Measurements from ENCODE around the gene HGD. TPM values are rescaled to one million over a fixed set of nuclear protein-coding genes. Genes with fewer than 3 reads are reported as not detected.
"Not testable (repeated sequence)": the region's sequence is repeated elsewhere in the genome, so short reads cannot be mapped to it uniquely, and the experiment has no call there.

HGD gene
- polyA plus RNA-seq, 1 donor from 2014 or later = 0.24 TPM

DNA sequence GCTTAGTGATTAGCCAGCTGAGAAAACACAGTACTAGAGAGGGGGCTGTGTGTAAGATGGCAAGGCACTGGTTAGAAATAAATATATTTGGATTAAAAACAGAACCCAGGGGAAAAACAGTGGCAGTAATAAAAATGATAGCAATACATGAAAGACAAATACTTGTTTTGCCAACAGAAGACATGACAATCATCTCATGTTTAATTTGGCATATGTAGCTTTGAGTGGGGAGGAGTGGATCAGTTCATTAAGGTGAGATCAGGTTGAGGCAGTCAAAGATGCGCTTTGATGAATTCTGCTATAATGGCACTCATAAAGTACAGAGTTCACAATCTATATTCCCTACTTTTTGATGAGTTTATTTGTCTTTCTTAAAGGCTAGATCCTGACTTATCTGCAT lies 3.4 kb upstream of the HGD start:
- H3K4me3 Mint-ChIP-seq = peak overlapping the region in 1 of 4 donors; percentile 33
- no peaks in the 10 kb centered on the region for H3K9me3 Mint-ChIP-seq

GRCh38 chr3:120684896-120685295 lies 2.9 kb upstream of the HGD start:
- H3K27me3 Mint-ChIP-seq = no peaks in the 10 kb centered on the region
- H3K4me3 Mint-ChIP-seq = peak overlapping the region in 1 of 4 donors; percentile 33
- no peaks in the 10 kb centered on the region for H3K9me3 Mint-ChIP-seq
- H3K4me1 Mint-ChIP-seq = peaks cover 14 to 25% (median 25%) of the 10 kb centered on the region in 3 donors
- peak overlapping the region in 1 of 3 donors; percentile 53 for H3K27ac Mint-ChIP-seq
- peaks cover 2% of the 10 kb centered on the region for H3K36me3 Mint-ChIP-seq

More for the DNA sequence above, 3.4 kb upstream of the HGD start:
- H3K4me1 Mint-ChIP-seq = peaks cover 13 to 25% (median 25%) of the 10 kb centered on the region in 3 donors
- H3K36me3 Mint-ChIP-seq = peaks cover 2% of the 10 kb centered on the region
- H3K27me3 Mint-ChIP-seq = no peaks in the 10 kb centered on the region
- H3K27ac Mint-ChIP-seq = peak overlapping the region in 1 of 3 donors; percentile 53

DNA sequence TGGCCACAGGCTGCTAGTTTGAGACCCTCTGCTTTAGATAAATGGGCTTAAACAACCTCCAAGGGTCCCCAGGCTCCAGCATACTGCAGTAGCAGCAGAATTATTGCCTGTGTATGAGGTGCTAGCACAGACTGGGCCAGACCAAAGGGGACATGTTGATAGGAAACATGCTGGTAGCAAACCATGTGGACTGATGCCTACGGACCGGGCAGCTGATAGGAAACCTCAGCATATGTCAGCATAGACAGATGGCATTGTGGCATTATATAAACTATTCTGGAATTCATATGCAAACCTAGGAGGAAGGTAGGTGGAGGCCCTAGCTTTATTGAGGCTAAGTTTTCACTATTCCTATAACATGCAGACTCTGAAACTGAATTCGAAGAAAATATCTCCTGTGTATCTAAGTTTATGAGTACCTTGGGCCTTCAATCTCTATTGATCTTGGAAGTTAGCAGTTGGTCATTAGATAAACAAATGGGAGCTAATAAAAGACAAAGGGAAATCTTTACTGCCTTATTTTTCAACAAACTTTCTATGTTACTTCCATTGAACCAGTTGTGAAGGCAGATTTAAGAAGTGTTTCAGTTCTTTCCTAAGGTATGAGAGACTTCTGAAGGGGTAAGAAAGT lies 1.7 kb upstream of the HGD start:
- Mint-ChIP-seq H3K9me3 (no peaks in the 10 kb centered on the region), H3K27me3 (no peaks in the 10 kb centered on the region), H3K36me3 (peaks cover 2% of the 10 kb centered on the region), H3K4me3 (no peak overlapping the region), H3K4me1 (peaks cover 21 to 27% (median 26%) of the 10 kb centered on the region in 3 donors), H3K27ac (no peak overlapping the region)

- Mint-ChIP-seq H3K4me3 (no peak overlapping the region), H3K27ac (peak overlapping the region in 1 of 3 donors; percentile 6), H3K36me3 (peaks cover 2% of the 10 kb centered on the region), H3K27me3 (no peaks in the 10 kb centered on the region), H3K4me1 (peaks cover 21 to 28% (median 21%) of the 10 kb centered on the region in 3 donors), H3K9me3 (no peaks in the 10 kb centered on the region)
Measured at GRCh38 chr3:120683213-120683612, 1.2 kb upstream of the HGD start.

- Mint-ChIP-seq H3K4me3 (no peak overlapping the region), H3K9me3 (peaks cover 0 to 6% (median 4%) of the 10 kb centered on the region in 3 donors), H3K4me1 (peaks cover 14 to 21% (median 16%) of the 10 kb centered on the region in 3 donors), H3K27ac (no peak overlapping the region), H3K36me3 (peaks cover 5% of the 10 kb centered on the region), H3K27me3 (no peaks in the 10 kb centered on the region)
Measured at GRCh38 chr3:120681506-120682038, 467 bp downstream of the HGD start.

GRCh38 chr3:120681018-120681417 lies 1.0 kb downstream of the HGD start:
- peaks cover 5% of the 10 kb centered on the region for H3K36me3 Mint-ChIP-seq
- no peaks in the 10 kb centered on the region for H3K27me3 Mint-ChIP-seq
- peaks cover 0 to 7% (median 4%) of the 10 kb centered on the region in 3 donors for H3K9me3 Mint-ChIP-seq
- peaks cover 13 to 20% (median 16%) of the 10 kb centered on the region in 3 donors for H3K4me1 Mint-ChIP-seq
- H3K4me3 Mint-ChIP-seq = no peak overlapping the region
- peak overlapping the region in 1 of 3 donors; percentile 93 for H3K27ac Mint-ChIP-seq

DNA sequence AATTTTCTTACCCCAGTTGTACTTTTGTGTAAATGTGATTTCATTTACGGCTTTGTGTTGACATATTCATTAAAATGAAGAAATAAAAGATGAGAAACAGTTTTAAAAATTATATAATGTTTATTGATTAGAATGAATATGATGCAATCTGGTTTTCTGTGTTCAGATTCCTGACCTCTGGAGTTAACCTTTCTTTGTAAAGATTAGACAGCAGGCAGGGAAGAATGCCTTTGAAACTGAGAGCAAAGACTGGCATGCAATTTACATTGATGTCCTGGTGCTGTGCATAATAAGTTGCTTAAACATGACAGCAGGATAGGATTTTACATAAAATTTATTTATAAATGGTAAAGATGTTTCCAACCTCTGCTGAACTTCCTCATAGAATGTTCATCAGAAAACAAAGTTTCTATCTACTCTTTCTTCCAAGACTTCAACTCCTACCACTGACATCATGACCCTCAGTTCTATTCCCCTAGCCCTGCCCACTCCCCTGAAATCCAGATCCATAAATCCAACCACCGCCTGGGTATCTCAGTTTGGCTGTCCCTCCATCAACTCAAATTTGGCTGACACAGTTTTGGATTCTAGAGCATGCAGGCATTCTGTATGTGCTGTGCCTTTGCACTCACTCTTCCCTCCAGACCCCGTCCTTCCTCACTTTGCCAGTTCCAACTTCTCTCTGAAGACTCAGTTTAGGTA lies 1.7 kb downstream of the HGD start:
- H3K4me3 Mint-ChIP-seq = peak overlapping the region in 1 of 4 donors; percentile 77
- H3K9me3 Mint-ChIP-seq = peaks cover 0 to 7% (median 4%) of the 10 kb centered on the region in 3 donors
- H3K27me3 Mint-ChIP-seq = no peaks in the 10 kb centered on the region
- H3K27ac Mint-ChIP-seq = peak overlapping the region in 1 of 3 donors; percentile 93
- H3K4me1 Mint-ChIP-seq = peaks cover 9 to 20% (median 16%) of the 10 kb centered on the region in 3 donors
- peaks cover 7% of the 10 kb centered on the region for H3K36me3 Mint-ChIP-seq

DNA sequence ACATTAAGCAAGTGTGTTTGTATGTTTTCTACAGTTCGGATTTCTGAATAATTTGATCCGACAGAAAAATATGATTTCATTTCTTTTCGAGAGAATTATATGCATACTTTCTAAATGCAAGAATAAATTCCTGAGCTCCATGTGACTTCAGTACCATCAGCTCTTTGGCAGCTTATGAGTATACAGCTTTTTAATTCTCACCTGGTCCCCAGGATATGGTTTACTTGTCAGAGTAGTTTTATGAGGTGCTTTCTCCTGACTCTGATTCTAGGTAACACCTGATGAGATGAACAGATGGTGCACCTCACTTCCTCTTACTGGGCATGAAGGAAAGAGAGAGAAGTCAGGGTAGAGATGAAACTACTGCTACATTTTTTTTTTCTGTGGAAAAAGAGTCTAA lies 3.1 kb downstream of the HGD start:
- Mint-ChIP-seq H3K4me3 (no peak overlapping the region), H3K36me3 (peaks cover 7% of the 10 kb centered on the region), H3K9me3 (peaks cover 0 to 7% (median 4%) of the 10 kb centered on the region in 3 donors), H3K27me3 (peaks cover 2% of the 10 kb centered on the region), H3K27ac (no peak overlapping the region), H3K4me1 (peaks cover 7 to 20% (median 16%) of the 10 kb centered on the region in 3 donors)

GRCh38 chr3:120678331-120678947 lies 3.6 kb downstream of the HGD start:
- Mint-ChIP-seq H3K36me3 (peaks cover 7% of the 10 kb centered on the region), H3K4me3 (peak overlapping the region in 1 of 4 donors; percentile 10), H3K27ac (peak overlapping the region in 1 of 3 donors; percentile 53), H3K4me1 (peaks cover 7 to 20% (median 16%) of the 10 kb centered on the region in 3 donors), H3K27me3 (peaks cover 2% of the 10 kb centered on the region), H3K9me3 (peaks cover 0 to 7% (median 4%) of the 10 kb centered on the region in 3 donors)

GRCh38 chr3:120677193-120677592 lies 4.8 kb downstream of the HGD start:
- not testable (repeated sequence) for H3K27ac Mint-ChIP-seq, H3K27me3 Mint-ChIP-seq, H3K36me3 Mint-ChIP-seq, H3K4me3 Mint-ChIP-seq, H3K9me3 Mint-ChIP-seq
- H3K4me1 Mint-ChIP-seq = peaks cover 7 to 20% (median 16%) of the 10 kb centered on the region in 3 donors

- Mint-ChIP-seq H3K4me1 (no peaks in the 10 kb centered on the region), H3K4me3 (no peak overlapping the region), H3K27ac (no peak overlapping the region), H3K27me3 (peaks cover 2% of the 10 kb centered on the region), H3K9me3 (peaks cover 0 to 7% (median 4%) of the 10 kb centered on the region in 3 donors), H3K36me3 (peaks cover 6% of the 10 kb centered on the region)
Measured at GRCh38 chr3:120673116-120673515, 8.9 kb downstream of the HGD start.

GRCh38 chr3:120670576-120670975 lies 11.5 kb downstream of the HGD start:
- Mint-ChIP-seq H3K27ac (no peak overlapping the region), H3K36me3 (peaks cover 3% of the 10 kb centered on the region), H3K27me3 (peaks cover 6% of the 10 kb centered on the region), H3K4me1 (no peaks in the 10 kb centered on the region), H3K4me3 (no peak overlapping the region), H3K9me3 (no peaks in the 10 kb centered on the region)

- Mint-ChIP-seq H3K27me3 (peaks cover 12% of the 10 kb centered on the region), H3K4me1 (peaks cover 0 to 4% (median 0%) of the 10 kb centered on the region in 3 donors), H3K27ac (no peak overlapping the region), H3K36me3 (peaks cover 5% of the 10 kb centered on the region), H3K9me3 (no peaks in the 10 kb centered on the region), H3K4me3 (no peak overlapping the region)
Measured at GRCh38 chr3:120664926-120665325, 17.1 kb downstream of the HGD start.

- Mint-ChIP-seq H3K4me1 (peaks cover 5 to 10% (median 6%) of the 10 kb centered on the region in 3 donors), H3K27ac (no peak overlapping the region), H3K9me3 (no peaks in the 10 kb centered on the region), H3K36me3 (peaks cover 6% of the 10 kb centered on the region), H3K4me3 (no peak overlapping the region), H3K27me3 (peaks cover 12% of the 10 kb centered on the region)
Measured at GRCh38 chr3:120661945-120662344, 20.1 kb downstream of the HGD start.

Data from IgD-negative memory B cell (primary cell).